Aorta (tissue), 5 donors: Measurements from ENCODE around the gene PRR15L. TPM values are rescaled to one million over a fixed set of nuclear protein-coding genes. Genes with fewer than 3 reads are reported as not detected.

Experiments used
- ATAC-seq: fragments of 200-7000 bp; cut with Tn5 transposase; one replicate; pipeline ENCODE4 v1.9.1; 2022; ENCODE audit warnings: moderate library complexity; ENCODE audit not compliant: low FRiP score
- DNase-seq, 2 donors: peaks; one replicate each; pipeline ENCODE4 v3.0.0-alpha.2; 2020
- H3K27ac ChIP-seq, 2 donors: one replicate each; pipeline ENCODE4 v1.5.1; 2013; ENCODE audit warnings: low read length in 2 of 2, mild to moderate bottlenecking in 2 of 2, moderate library complexity in 2 of 2, control low read depth in 1 of 2, inconsistent platforms in 1 of 2, low read depth in 1 of 2
- H3K27me3 ChIP-seq, 2 donors: one replicate each; pipeline ENCODE4 v1.6.1; 2013; ENCODE audit warnings: control low read depth in 1 of 2, low read length in 1 of 2, mild to moderate bottlenecking in 1 of 2, moderate library complexity in 1 of 2; ENCODE audit not compliant: insufficient read depth in 2 of 2, control insufficient read depth in 1 of 2
- H3K36me3 ChIP-seq, 2 donors: one replicate each; pipeline ENCODE4 v1.6.1; 2013; ENCODE audit warnings: control low read depth in 1 of 2, low read length in 1 of 2, mild to moderate bottlenecking in 1 of 2; ENCODE audit not compliant: insufficient read depth in 2 of 2, control insufficient read depth in 1 of 2
- H3K4me1 ChIP-seq, 2 donors: one replicate each; pipeline ENCODE4 v1.6.1; 2013; ENCODE audit warnings: low read length in 2 of 2, control low read depth in 1 of 2, mild to moderate bottlenecking in 1 of 2, moderate library complexity in 1 of 2; ENCODE audit not compliant: insufficient read depth in 2 of 2, control insufficient read depth in 1 of 2
- H3K4me3 ChIP-seq, 2 donors: one replicate each; pipeline ENCODE4 v1.5.1; 2013; ENCODE audit warnings: low read length in 2 of 2, control low read depth in 1 of 2, mild to moderate bottlenecking in 1 of 2
- H3K9me3 ChIP-seq: one replicate; pipeline ENCODE4 v1.6.1; 2013; ENCODE audit warnings: mild to moderate bottlenecking, low read length; ENCODE audit not compliant: control insufficient read depth
- WGBS, 2 donors: extraction: QIAGEN DNeasy Blood & Tissue Kit; methylation state at CpG; one replicate each; pipeline ENCODE4 v1.1.7; 2013; 5-methylcytosine and 5-hydroxymethylcytosine counted together
- intact Hi-C, 2 donors: fragments of 100-400 bp; cut with DNase I; formaldehyde crosslinking; loops; one replicate each; pipeline versions ENCODE4 v1.14.2 to v1.15.0; 2022
- polyA plus RNA-seq, 2 donors: library from polyadenylated mRNA; stranded (reverse); fragments of 200-250 nt; gene quantifications; one replicate each; pipeline ENCODE4 v1.2.3, GENCODE V29; 2013
- total RNA-seq, 2 donors: library from RNA; stranded (reverse); fragmentation: NEBNext Ultra II Directional; extraction: Animal tissue kit (Norgen Biotek cat#: 25700); gene quantifications; one replicate each; pipeline ENCODE4 v1.2.1, GENCODE V29; 2021
- donor health status: healthy with polysubstance abuse.
- donor health status: Bipolar disorder and iron deficiency.
- donor health status: DM: no; HTN: no; CAD: no.
- donor health status: DM: no; HTN: no; CAD: no.
- donor health status: DM: yes; HTN: yes; CAD: no.

Gene PRR15L
- total and polyA plus RNA-seq, 4 donors, result 0.87 to 43.5 TPM; not detected in 2

DNA sequence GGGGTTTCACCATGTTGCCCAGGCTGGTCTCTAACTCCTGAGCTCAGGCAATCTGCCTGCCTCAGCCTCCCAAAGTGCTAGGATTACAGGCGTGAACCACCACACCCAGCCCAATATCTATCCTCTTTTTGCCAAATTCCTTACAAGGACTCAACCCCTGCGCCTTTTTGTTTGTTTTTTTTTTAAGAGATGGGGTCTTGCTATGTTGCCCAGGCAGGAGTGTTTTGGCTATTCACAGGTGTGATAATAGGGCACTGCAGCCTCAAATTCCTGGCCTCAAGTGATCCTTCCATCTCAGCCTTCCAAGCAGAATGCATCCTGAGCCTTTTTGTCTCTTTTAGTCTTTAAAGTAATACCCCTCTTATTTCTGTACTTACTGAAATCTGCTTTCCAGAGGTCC is 44.6 kb downstream of the PRR15L start:
- DNase-seq, result no peak
- Histone ChIP-seq H3K4me1 (peaks cover 0 to 12% of the 10 kb centered on the region in 2 donors), H3K4me3 (no peak overlapping the region), H3K27me3 (no peaks in the 10 kb centered on the region), H3K9me3 (no peaks in the 10 kb centered on the region), H3K27ac (no peak overlapping the region), H3K36me3 (no peaks in the 10 kb centered on the region)
- intact Hi-C loops, result no loop called here
- no peak for ATAC-seq
- 92 to 100% methylated on average over 2 of the region's 2 CpGs for whole genome bisulfite sequencing, 2 donors

DNA sequence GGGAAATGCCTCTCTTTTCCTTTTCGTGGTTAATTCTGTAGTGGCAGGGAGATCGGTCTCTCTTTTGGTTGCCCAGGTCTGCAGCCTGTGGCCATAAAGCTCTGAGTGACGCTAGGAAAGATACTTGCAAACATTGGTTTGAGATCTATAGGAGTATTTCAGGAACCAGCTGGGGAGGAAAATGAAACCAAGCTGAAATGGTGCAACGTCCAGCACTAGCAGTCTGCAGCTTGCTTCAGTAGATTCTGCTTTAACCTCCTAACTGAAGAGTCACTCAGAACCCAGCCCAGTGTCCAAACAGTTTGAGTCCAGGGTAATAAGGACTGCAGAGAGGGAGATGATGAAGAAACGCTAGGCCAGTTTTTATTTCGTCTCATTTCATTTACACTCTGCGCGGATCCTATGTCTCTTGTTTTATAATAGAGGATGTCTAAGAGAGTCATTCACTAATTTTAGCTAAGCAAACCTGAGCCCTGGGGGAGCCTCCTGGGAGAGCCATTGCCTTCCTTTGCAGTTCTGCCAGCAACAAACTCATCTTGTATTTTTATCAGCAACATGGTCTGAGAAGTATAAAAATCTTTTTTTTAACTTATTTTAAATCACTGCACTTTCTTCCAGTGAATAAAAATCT is 49.6 kb downstream of the PRR15L start:
- Histone ChIP-seq H3K4me1 (peaks cover 0 to 23% of the 10 kb centered on the region in 2 donors), H3K27me3 (no peaks in the 10 kb centered on the region), H3K9me3 (no peaks in the 10 kb centered on the region), H3K36me3 (no peaks in the 10 kb centered on the region), H3K4me3 (no peak overlapping the region), H3K27ac (peak overlapping the region; percentile 61 to 72)
- ATAC-seq (no peak), DNase-seq (no peak)
- 39 to 41% methylated on average over 8 of the region's 8 CpGs for WGBS, 2 donors
- intact Hi-C loops, result no loop called here

DNA sequence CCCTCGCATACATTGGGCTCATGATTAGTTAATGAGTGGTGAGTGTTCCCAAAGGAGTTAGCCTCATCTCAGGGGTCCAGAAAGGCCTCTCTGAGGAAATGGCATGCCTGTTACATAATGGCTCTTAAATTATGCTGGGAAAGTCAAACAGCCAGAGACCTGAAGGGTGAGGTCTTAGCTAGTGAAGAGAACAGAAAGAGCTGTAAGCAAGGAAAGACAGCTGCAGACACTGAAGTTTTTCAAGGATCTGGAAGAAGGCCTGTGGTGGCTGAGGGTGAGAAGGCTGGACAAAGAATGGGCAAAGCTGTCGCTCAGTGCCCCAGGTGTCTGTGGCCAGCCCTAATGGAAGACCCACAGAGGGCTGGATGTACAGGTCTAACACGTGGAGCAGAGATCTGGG is 51.2 kb downstream of the PRR15L start:
- Histone ChIP-seq H3K4me3 (no peak overlapping the region), H3K9me3 (no peaks in the 10 kb centered on the region), H3K27me3 (no peaks in the 10 kb centered on the region), H3K4me1 (peaks cover 0 to 23% of the 10 kb centered on the region in 2 donors), H3K27ac (peak overlapping the region; percentile 84 to 91), H3K36me3 (no peaks in the 10 kb centered on the region)
- ATAC-seq (no peak), DNase-seq (no peak)
- WGBS, 2 donors, result 57 to 66% methylated on average over 3 of the region's 3 CpGs
- intact Hi-C loops, result no loop called here

DNA sequence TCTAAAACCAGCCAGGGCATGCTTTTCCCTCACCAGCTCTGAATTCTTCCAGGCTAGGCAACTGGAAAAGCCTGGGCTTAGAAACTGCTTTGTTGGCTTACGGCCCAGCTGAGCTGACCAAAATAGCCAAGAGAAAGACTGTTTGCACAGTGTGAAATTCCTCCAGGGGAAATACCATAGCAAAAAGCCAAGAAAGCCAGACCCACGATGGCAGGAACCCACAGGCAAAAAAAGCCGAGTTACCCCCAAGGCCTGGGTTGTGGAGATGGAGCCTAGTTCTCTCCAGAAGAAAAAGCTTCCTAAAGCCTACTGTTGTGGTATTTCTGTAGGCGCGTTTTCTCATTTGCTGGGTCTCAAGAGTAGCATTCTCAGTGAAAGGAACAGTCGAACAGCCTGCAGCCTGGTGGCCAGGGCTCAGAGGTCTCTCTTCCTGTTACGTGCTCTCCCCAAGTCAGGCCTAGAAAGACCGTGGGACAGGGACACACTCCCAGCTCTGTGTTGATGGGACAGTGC is 52.4 kb downstream of the PRR15L start:
- Histone ChIP-seq H3K4me3 (no peak overlapping the region), H3K27ac (peak overlapping the region; percentile 84 to 91), H3K9me3 (no peaks in the 10 kb centered on the region), H3K27me3 (no peaks in the 10 kb centered on the region), H3K36me3 (no peaks in the 10 kb centered on the region), H3K4me1 (peaks cover 0 to 23% of the 10 kb centered on the region in 2 donors)
- 6 to 9% methylated on average over 8 of the region's 8 CpGs for WGBS, 2 donors
- intact Hi-C loops, result loop anchor here in 1 of 2 donors (1.0 kb wide), 1 partner anchor 36 kb away; the partner anchor contains the start of gene PNPO
- ATAC-seq (peak; percentile 87), DNase-seq (peak; percentile 89 to 91)

DNA sequence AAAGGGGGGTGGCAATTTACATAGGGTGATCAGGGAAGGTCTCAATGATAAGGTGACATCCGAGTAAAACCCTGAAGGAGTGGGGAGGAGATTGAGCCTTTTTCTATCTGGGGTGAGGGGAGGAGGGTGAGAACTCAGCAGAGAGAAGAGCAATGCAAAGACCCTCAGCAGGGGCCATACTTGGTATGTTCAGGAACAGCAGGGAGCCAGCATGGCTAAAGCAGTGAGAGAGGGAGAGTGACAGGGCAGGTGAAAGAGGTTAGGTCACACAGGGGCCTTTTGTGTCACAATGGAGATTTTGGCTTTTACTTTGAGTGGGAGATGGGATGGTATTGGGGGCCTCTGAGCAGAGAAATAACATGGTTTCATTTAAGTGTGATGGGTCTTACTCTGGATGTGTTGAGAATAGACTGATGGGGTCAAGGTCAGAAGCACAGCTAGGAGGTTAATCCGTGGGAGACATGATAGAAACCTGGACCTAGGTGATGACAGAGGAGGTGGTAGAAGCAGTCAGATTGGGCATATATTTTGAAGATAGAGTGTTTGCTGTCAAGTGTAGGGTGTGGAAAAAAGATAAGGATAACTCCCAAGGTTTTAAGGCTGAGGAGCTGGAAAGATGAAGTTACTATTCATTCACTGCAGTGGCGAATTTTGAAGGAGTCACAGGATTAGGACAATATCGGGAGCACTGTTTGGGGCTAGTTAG is 55.5 kb downstream of the PRR15L start:
- ATAC-seq (no peak), DNase-seq (no peak)
- no peaks in the 10 kb centered on the region for H3K27me3 ChIP-seq
- 73 to 86% methylated on average over 4 of the region's 4 CpGs for WGBS, 2 donors
- intact Hi-C loops, result no loop called here
- peaks cover 4 to 12% of the 10 kb centered on the region in 2 donors for H3K4me1 ChIP-seq
- H3K9me3 ChIP-seq, result no peaks in the 10 kb centered on the region
- no peak overlapping the region for H3K4me3 ChIP-seq
- H3K36me3 ChIP-seq, result no peaks in the 10 kb centered on the region
- peak overlapping the region in 1 of 2 donors; percentile 72 for H3K27ac ChIP-seq

Other genes starting within 250 kb of the PRR15L start
- under 1 TPM; 0.39 to 0.99 TPM for gene TBX21, start 224.6 kb downstream of the PRR15L start, total RNA-seq
- not detected for gene TBX21, start 224.6 kb downstream of the PRR15L start, polyA plus RNA-seq
- 10 to 100 TPM; 10.7 to 21.1 TPM for gene OSBPL7, start 136.1 kb downstream of the PRR15L start, total RNA-seq
- 10 to 100 TPM in 1 of 2 donors, 1 to 10 TPM in 1; 8.9 to 20.1 TPM for gene OSBPL7, start 136.1 kb downstream of the PRR15L start, polyA plus RNA-seq
- gene MRPL10, start 126.3 kb downstream of the PRR15L start, total RNA-seq, result 10 to 100 TPM; 21.6 to 28.6 TPM
- gene MRPL10, start 126.3 kb downstream of the PRR15L start, polyA plus RNA-seq, result 10 to 100 TPM; 34.4 to 42.2 TPM
- gene LRRC46, start 126.2 kb downstream of the PRR15L start, total RNA-seq, result under 1 TPM in 1 of 2 donors, not detected in 1; 0.51 TPM
- under 1 TPM in 1 of 2 donors, not detected in 1; 0.87 TPM for gene LRRC46, start 126.2 kb downstream of the PRR15L start, polyA plus RNA-seq
- 10 to 100 TPM; 19.3 to 37.6 TPM for gene SCRN2, start 116.6 kb downstream of the PRR15L start, total RNA-seq
- 10 to 100 TPM; 21.2 to 64.1 TPM for gene SCRN2, start 116.6 kb downstream of the PRR15L start, polyA plus RNA-seq
- under 1 TPM; 0.78 to 0.81 TPM for gene SP6, start 106.7 kb downstream of the PRR15L start, total RNA-seq
- gene SP6, start 106.7 kb downstream of the PRR15L start, polyA plus RNA-seq, result under 1 TPM in 1 of 2 donors, not detected in 1; 0.25 TPM
- 10 to 100 TPM; 14.3 to 18.0 TPM for gene SP2, start 61.6 kb downstream of the PRR15L start, total RNA-seq
- 10 to 100 TPM in 1 of 2 donors, 1 to 10 TPM in 1; 7.5 to 12.0 TPM for gene SP2, start 61.6 kb downstream of the PRR15L start, polyA plus RNA-seq
- gene PNPO, start 16.3 kb downstream of the PRR15L start, total RNA-seq, result 10 to 100 TPM; 14.3 to 19.5 TPM
- 1 to 10 TPM; 4.9 to 6.9 TPM for gene PNPO, start 16.3 kb downstream of the PRR15L start, polyA plus RNA-seq
- gene CDK5RAP3, start 13.2 kb upstream of the PRR15L start, total RNA-seq, result 100 to 1,000 TPM in 1 of 2 donors, 10 to 100 TPM in 1; 99.5 to 196 TPM
- gene CDK5RAP3, start 13.2 kb upstream of the PRR15L start, polyA plus RNA-seq, result 100 to 1,000 TPM in 1 of 2 donors, 10 to 100 TPM in 1; 66.1 to 679 TPM
- 10 to 100 TPM; 59.9 to 84.2 TPM for gene COPZ2, start 79.9 kb upstream of the PRR15L start, total RNA-seq
- gene COPZ2, start 79.9 kb upstream of the PRR15L start, polyA plus RNA-seq, result 100 to 1,000 TPM; 104 to 108 TPM
- 100 to 1,000 TPM; 161 to 250 TPM for gene NFE2L1, start 90.5 kb upstream of the PRR15L start, total RNA-seq
- gene NFE2L1, start 90.5 kb upstream of the PRR15L start, polyA plus RNA-seq, result 10 to 100 TPM; 80.6 to 83.3 TPM
- gene CBX1, start 143.6 kb upstream of the PRR15L start, total RNA-seq, result 10 to 100 TPM; 45.6 to 81.1 TPM
- 10 to 100 TPM; 33.3 to 52.3 TPM for gene CBX1, start 143.6 kb upstream of the PRR15L start, polyA plus RNA-seq
- 10 to 100 TPM; 17.4 to 18.8 TPM for gene SNX11, start 149.9 kb upstream of the PRR15L start, total RNA-seq
- gene SNX11, start 149.9 kb upstream of the PRR15L start, polyA plus RNA-seq, result 10 to 100 TPM; 11.7 to 17.2 TPM